HL-60 (cell line): ENCODE data around the gene PTPRJ.
A peak's percentile ranks its signal among the peaks of the same experiment; 100 is the strongest.
"Not testable (repeated sequence)": the region's sequence is repeated elsewhere in the genome, so short reads cannot be mapped to it uniquely, and the experiment has no call there.

Experiments
- DNase-seq, 2 experiments: peaks; one replicate each; pipeline ENCODE4 v3.0.0-alpha.2; 2010 to 2020; ENCODE audit warnings: low read depth in 1 of 2, low spot score in 1 of 2
- H3K27ac ChIP-seq: fragments of 250-450 bp; sonication (Bioruptor Pico); replicated peaks from 2 replicates; pipeline ENCODE4 v1.5.1; 2020; ENCODE audit warnings: mild to moderate bottlenecking, moderate library complexity
- H3K27me3 ChIP-seq: fragments of 250-450 bp; sonication (Bioruptor Pico); 2 replicates; pipeline ENCODE4 v1.5.1; 2021; ENCODE audit warnings: mild to moderate bottlenecking, moderate library complexity; ENCODE audit not compliant: insufficient read depth, poor library complexity, severe bottlenecking
- H3K4me3 ChIP-seq: replicated peaks from 2 replicates; pipeline ENCODE4 v1.5.1; 2011; ENCODE audit warnings: mild to moderate bottlenecking, control low read depth, low read length; ENCODE audit not compliant: insufficient read depth
- CTCF ChIP-seq: IDR thresholded peaks from one replicate; pipeline ENCODE4 v1.5.1; 2011; ENCODE audit warnings: low read length, control low read depth, inconsistent platforms; ENCODE audit not compliant: insufficient read depth
- GABPA ChIP-seq: IDR thresholded peaks from 2 replicates; pipeline ENCODE4 v1.6.1; 2012; ENCODE audit warnings: low read depth
- POLR2AphosphoS5 ChIP-seq: IDR thresholded peaks from 2 replicates; pipeline ENCODE4 v1.6.1; 2012; ENCODE audit warnings: low read depth
- SPI1 ChIP-seq: IDR thresholded peaks from 2 replicates; pipeline ENCODE4 v1.6.1; 2012; ENCODE audit warnings: low read depth, mild to moderate bottlenecking, borderline replicate concordance
- TF ChIP-seq, protein P1 (sequence below): IDR thresholded peaks from 2 replicates; pipeline ENCODE4 v1.6.1; 2012; ENCODE audit warnings: low read depth; ENCODE audit not compliant: insufficient replicate concordance

PTPRJ gene

GRCh38 chr11:48019217-48019584, 38.8 kb downstream of the PTPRJ start:
- Histone ChIP-seq H3K27ac (peak overlapping the region; percentile 70), H3K27me3 (no peaks in the 10 kb centered on the region), H3K4me3 (no peak overlapping the region)
- TF ChIP-seq POLR2AphosphoS5 = no peak
- TF ChIP-seq SPI1 = no peak
- TF ChIP-seq GABPA = no peak
- TF ChIP-seq CTCF = no peak
- TF ChIP-seq, protein P1, sequence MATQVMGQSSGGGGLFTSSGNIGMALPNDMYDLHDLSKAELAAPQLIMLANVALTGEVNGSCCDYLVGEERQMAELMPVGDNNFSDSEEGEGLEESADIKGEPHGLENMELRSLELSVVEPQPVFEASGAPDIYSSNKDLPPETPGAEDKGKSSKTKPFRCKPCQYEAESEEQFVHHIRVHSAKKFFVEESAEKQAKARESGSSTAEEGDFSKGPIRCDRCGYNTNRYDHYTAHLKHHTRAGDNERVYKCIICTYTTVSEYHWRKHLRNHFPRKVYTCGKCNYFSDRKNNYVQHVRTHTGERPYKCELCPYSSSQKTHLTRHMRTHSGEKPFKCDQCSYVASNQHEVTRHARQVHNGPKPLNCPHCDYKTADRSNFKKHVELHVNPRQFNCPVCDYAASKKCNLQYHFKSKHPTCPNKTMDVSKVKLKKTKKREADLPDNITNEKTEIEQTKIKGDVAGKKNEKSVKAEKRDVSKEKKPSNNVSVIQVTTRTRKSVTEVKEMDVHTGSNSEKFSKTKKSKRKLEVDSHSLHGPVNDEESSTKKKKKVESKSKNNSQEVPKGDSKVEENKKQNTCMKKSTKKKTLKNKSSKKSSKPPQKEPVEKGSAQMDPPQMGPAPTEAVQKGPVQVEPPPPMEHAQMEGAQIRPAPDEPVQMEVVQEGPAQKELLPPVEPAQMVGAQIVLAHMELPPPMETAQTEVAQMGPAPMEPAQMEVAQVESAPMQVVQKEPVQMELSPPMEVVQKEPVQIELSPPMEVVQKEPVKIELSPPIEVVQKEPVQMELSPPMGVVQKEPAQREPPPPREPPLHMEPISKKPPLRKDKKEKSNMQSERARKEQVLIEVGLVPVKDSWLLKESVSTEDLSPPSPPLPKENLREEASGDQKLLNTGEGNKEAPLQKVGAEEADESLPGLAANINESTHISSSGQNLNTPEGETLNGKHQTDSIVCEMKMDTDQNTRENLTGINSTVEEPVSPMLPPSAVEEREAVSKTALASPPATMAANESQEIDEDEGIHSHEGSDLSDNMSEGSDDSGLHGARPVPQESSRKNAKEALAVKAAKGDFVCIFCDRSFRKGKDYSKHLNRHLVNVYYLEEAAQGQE = no peak
- peak in 1 of 2 experiments; percentile 50 for DNase-seq

- Histone ChIP-seq H3K4me3 (no peak overlapping the region), H3K27ac (peak overlapping the region; percentile 70), H3K27me3 (no peaks in the 10 kb centered on the region)
- no peak for DNase-seq
- no peak for TF ChIP-seq SPI1
- TF ChIP-seq, protein P1 = no peak
- no peak for TF ChIP-seq CTCF
- TF ChIP-seq POLR2AphosphoS5 = no peak
- TF ChIP-seq GABPA = no peak
Observed at GRCh38 chr11:48019595-48019994, 39.2 kb downstream of the PTPRJ start.

DNA sequence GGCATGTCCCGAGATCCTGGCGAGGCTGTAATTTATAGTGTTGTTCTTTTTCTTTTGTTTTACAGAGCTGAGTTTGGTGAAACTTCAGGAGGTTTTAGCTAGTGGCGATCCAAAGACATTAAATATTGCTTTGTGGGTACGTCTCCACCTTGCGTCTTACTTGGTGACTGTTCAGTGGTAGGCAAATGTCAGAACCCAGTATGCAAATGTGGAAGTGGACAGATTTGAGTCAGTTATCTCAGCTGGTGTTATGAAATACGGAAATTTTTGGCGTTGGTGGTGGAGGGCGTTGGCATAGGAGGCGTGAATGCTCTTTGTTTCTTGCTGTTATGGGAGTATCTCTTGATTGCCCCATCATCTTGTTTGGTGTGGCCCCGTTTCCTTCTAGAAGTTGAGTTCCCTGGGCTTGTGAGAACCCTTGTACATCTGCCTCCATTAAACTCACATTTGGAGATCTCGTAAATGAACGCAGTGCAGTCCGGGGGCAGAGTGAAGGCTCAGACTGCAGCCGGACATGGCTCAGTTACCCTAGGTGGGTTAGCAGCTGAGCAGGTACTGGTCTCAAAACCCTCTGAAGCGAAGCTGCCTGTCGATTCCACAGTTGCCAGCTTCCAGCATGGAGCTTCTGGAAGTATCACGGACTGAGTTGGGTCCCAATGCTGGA, 39.9 kb downstream of the PTPRJ start:
- TF ChIP-seq CTCF (peak; percentile 17), GABPA (0 out of 2 replicates have a peak, but pooled peaks have one; percentile 10), SPI1 (peak; percentile 90; the same call in 1 of the 2 replicates), POLR2AphosphoS5 (peak; percentile 91)
- TF ChIP-seq, protein P1 = no peak
- H3K27me3 ChIP-seq = no peaks in the 10 kb centered on the region
- H3K4me3 ChIP-seq = no peak overlapping the region
- H3K27ac ChIP-seq = peak overlapping the region; percentile 70
- peak; percentile 94 to 96 for DNase-seq

DNA sequence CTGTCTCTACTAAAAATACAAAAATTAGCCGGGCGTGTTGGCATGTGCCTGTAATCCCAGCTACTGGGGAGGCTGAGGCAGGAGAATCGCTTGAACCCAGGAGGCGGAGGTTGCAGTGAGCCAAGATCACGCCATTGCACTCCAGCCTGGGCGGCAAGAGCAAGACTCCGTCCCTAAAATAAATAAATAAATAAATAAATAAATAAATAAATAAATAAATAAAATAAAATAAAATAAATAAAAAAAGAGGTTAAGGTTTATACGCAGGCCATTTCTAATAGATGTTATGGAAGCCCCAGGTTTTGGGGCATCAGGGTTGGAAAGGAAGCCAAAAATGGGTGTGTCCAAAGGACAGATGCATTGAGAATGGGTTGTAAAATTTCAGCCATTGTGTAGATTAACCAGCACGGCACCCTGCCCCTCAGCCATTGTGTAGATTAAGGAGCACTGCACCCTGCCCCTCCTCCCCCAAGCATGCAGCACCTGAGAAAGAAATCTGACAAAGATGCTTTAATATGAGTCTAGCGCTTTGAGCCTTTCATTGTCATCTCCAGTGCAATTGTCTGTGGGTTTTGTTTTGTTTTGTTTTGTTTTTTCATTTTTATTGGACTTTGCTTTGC, 41.0 kb downstream of the PTPRJ start:
- DNase-seq, H3K27me3 ChIP-seq, H3K4me3 ChIP-seq: not testable (repeated sequence)
- H3K27ac ChIP-seq = peak overlapping the region; percentile 70
